CD4-positive, alpha-beta T cell treated with Interleukin-6 for 4 hours (primary cell): ENCODE data around the gene ZHX3.
"Not testable (repeated sequence)": the region's sequence is repeated elsewhere in the genome, so short reads cannot be mapped to it uniquely, and the experiment has no call there.

Experiments
- DNase-seq: peaks from one replicate; pipeline ENCODE4 v3.0.0-alpha.2; 2020; ENCODE audit warnings: mixed read lengths

The ZHX3 gene

GRCh38 chr20:41249411-41250281 lies 67.9 kb downstream of the ZHX3 start:
- DNase-seq, result no peak

- no peak for DNase-seq
These were observed 69.0 kb downstream of the ZHX3 start for GRCh38 chr20:41248368-41249024.

GRCh38 chr20:41247523-41248367 lies 69.8 kb downstream of the ZHX3 start:
- no peak for DNase-seq

GRCh38 chr20:41245086-41245707 lies 72.3 kb downstream of the ZHX3 start:
- DNase-seq, result no peak

GRCh38 chr20:41242807-41243206 lies 74.7 kb downstream of the ZHX3 start:
- no peak for DNase-seq

- DNase-seq, result no peak
These were observed 75.2 kb downstream of the ZHX3 start for GRCh38 chr20:41242352-41242751.

GRCh38 chr20:41237233-41237632 lies 80.3 kb downstream of the ZHX3 start:
- not testable (repeated sequence) for DNase-seq

- not testable (repeated sequence) for DNase-seq
These were observed 80.7 kb downstream of the ZHX3 start for GRCh38 chr20:41236818-41237217.

- DNase-seq, result no peak
These were observed 83.0 kb downstream of the ZHX3 start for GRCh38 chr20:41234546-41234945.

- DNase-seq, result no peak
These were observed 83.5 kb downstream of the ZHX3 start for GRCh38 chr20:41234041-41234440.

GRCh38 chr20:41232973-41233926 lies 84.3 kb downstream of the ZHX3 start:
- no peak for DNase-seq

- DNase-seq, result no peak
These were observed 86.4 kb downstream of the ZHX3 start for GRCh38 chr20:41231136-41231535.

GRCh38 chr20:41230136-41230535 lies 87.4 kb downstream of the ZHX3 start:
- no peak for DNase-seq

GRCh38 chr20:41229259-41229658 lies 88.3 kb downstream of the ZHX3 start:
- no peak for DNase-seq

- DNase-seq, result no peak
These were observed 88.7 kb downstream of the ZHX3 start for GRCh38 chr20:41228858-41229257.

GRCh38 chr20:41226426-41226825 lies 91.1 kb downstream of the ZHX3 start:
- no peak for DNase-seq

GRCh38 chr20:41225091-41225490 lies 92.4 kb downstream of the ZHX3 start:
- DNase-seq, result no peak

GRCh38 chr20:41224281-41224680 lies 93.2 kb downstream of the ZHX3 start:
- DNase-seq, result no peak

GRCh38 chr20:41223112-41223511 lies 94.4 kb downstream of the ZHX3 start:
- no peak for DNase-seq

- DNase-seq, result no peak
These were observed 94.8 kb downstream of the ZHX3 start for GRCh38 chr20:41222703-41223102.

- DNase-seq, result no peak
These were observed 95.2 kb downstream of the ZHX3 start for GRCh38 chr20:41222296-41222695.
